ENCODE results near the gene NADSYN1. TPM values are rescaled to one million over a fixed set of nuclear protein-coding genes. Genes with fewer than 3 reads are reported as not detected.

Gene NADSYN1
- total RNA-seq, 1 experiment from 2014 or later: 35.5 TPM

- H3K4me1 ChIP-seq (ENCODE audit: insufficient read depth, low read length, poor library complexity, severe bottlenecking): no peaks in the 10 kb centered on the region
- CTCF ChIA-PET: no interaction called here
- POLR2A ChIA-PET (ENCODE audit: low non-redundant PET): no interaction called here
- H3K4me3 ChIP-seq (ENCODE audit: low read depth, low read length, poor library complexity, severe bottlenecking): no peak overlapping the region
- no peak overlapping the region for H3K27ac ChIP-seq (ENCODE audit: low read depth, low read length, poor library complexity, severe bottlenecking)
- no peak for DNase-seq (ENCODE audit: low spot score)
- no peaks in the 10 kb centered on the region for H3K36me3 ChIP-seq (ENCODE audit: insufficient read depth, low read length, poor library complexity, severe bottlenecking)
- intact Hi-C loops (cut with micrococcal nuclease; ENCODE audit: unreplicated experiment): no loop called here
- no TSS peak for BruUV-seq (replicated peaks)
- TF ChIP-seq, protein P1, sequence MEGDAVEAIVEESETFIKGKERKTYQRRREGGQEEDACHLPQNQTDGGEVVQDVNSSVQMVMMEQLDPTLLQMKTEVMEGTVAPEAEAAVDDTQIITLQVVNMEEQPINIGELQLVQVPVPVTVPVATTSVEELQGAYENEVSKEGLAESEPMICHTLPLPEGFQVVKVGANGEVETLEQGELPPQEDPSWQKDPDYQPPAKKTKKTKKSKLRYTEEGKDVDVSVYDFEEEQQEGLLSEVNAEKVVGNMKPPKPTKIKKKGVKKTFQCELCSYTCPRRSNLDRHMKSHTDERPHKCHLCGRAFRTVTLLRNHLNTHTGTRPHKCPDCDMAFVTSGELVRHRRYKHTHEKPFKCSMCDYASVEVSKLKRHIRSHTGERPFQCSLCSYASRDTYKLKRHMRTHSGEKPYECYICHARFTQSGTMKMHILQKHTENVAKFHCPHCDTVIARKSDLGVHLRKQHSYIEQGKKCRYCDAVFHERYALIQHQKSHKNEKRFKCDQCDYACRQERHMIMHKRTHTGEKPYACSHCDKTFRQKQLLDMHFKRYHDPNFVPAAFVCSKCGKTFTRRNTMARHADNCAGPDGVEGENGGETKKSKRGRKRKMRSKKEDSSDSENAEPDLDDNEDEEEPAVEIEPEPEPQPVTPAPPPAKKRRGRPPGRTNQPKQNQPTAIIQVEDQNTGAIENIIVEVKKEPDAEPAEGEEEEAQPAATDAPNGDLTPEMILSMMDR (conservative IDR thresholded peaks at IDR 0.05; ENCODE audit: low read depth, low read length): no peak
- TF ChIP-seq EZH2 (IDR thresholded peaks at IDR 0.05; ENCODE audit: borderline replicate concordance, low read depth, low read length, poor library complexity, severe bottlenecking): no peak
- H3K9me3 ChIP-seq (ENCODE audit: low read depth, low read length, poor library complexity, severe bottlenecking): no peaks in the 10 kb centered on the region
- H3K27me3 ChIP-seq (replicated peaks; ENCODE audit: insufficient read depth, low read depth, low read length, poor library complexity): no peaks in the 10 kb centered on the region
These were observed 92.5 kb downstream of the NADSYN1 start for GRCh38 chr11:71545405-71545966.

GRCh38 chr11:71548120-71548519, 95.1 kb downstream of the NADSYN1 start, which contains the start of gene KRTAP5-9:
Gene KRTAP5-9 (plus strand): TSS chr11:71548420. CDS start chr11:71548658, 238 bp downstream.
- no peak for DNase-seq (ENCODE audit: low spot score)
- Histone ChIP-seq H3K27ac (ENCODE audit: low read depth, low read length, poor library complexity, severe bottlenecking) (no peak within 1 kb of the TSS), H3K9me3 (ENCODE audit: low read depth, low read length, poor library complexity, severe bottlenecking) (no peaks in the 10 kb centered on the region), H3K27me3 (replicated peaks; ENCODE audit: insufficient read depth, low read depth, low read length, poor library complexity) (no peaks in the 10 kb centered on the region), H3K4me1 (ENCODE audit: insufficient read depth, low read length, poor library complexity, severe bottlenecking) (no peaks in the 10 kb centered on the region), H3K36me3 (ENCODE audit: insufficient read depth, low read length, poor library complexity, severe bottlenecking) (no peaks in the 10 kb centered on the region), H3K4me3 (ENCODE audit: low read depth, low read length, poor library complexity, severe bottlenecking) (no peak within 1 kb of the TSS)
- no TSS peak for BruUV-seq (replicated peaks)
- POLR2A ChIA-PET (ENCODE audit: low non-redundant PET): no interaction called here
- CTCF ChIA-PET: no interaction called here
- intact Hi-C loops (cut with micrococcal nuclease; ENCODE audit: unreplicated experiment): no loop called here
- no peak for TF ChIP-seq EZH2 (IDR thresholded peaks at IDR 0.05; ENCODE audit: borderline replicate concordance, low read depth, low read length, poor library complexity, severe bottlenecking)
- TF ChIP-seq, protein P1 (conservative IDR thresholded peaks at IDR 0.05; ENCODE audit: low read depth, low read length): no peak

DNA sequence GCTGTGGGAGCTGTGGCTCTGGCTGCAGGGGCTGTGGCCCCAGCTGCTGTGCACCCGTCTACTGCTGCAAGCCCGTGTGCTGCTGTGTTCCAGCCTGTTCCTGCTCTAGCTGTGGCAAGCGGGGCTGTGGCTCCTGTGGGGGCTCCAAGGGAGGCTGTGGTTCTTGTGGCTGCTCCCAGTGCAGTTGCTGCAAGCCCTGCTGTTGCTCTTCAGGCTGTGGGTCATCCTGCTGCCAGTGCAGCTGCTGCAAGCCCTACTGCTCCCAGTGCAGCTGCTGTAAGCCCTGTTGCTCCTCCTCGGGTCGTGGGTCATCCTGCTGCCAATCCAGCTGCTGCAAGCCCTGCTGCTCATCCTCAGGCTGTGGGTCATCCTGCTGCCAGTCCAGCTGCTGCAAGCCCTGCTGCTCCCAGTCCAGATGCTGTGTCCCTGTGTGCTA, 95.7 kb downstream of the NADSYN1 start:
- ChIA-PET CTCF (no interaction called here), POLR2A (ENCODE audit: low non-redundant PET) (no interaction called here)
- intact Hi-C loops (cut with micrococcal nuclease; ENCODE audit: unreplicated experiment): no loop called here
- Histone ChIP-seq H3K27me3 (replicated peaks; ENCODE audit: insufficient read depth, low read depth, low read length, poor library complexity) (no peaks in the 10 kb centered on the region), H3K4me1 (ENCODE audit: insufficient read depth, low read length, poor library complexity, severe bottlenecking) (no peaks in the 10 kb centered on the region), H3K9me3 (ENCODE audit: low read depth, low read length, poor library complexity, severe bottlenecking) (no peaks in the 10 kb centered on the region), H3K4me3 (ENCODE audit: low read depth, low read length, poor library complexity, severe bottlenecking) (no peak overlapping the region), H3K27ac (ENCODE audit: low read depth, low read length, poor library complexity, severe bottlenecking) (no peak overlapping the region), H3K36me3 (ENCODE audit: insufficient read depth, low read length, poor library complexity, severe bottlenecking) (no peaks in the 10 kb centered on the region)
- TF ChIP-seq, protein P1 (conservative IDR thresholded peaks at IDR 0.05; ENCODE audit: low read depth, low read length): no peak
- TF ChIP-seq EZH2 (IDR thresholded peaks at IDR 0.05; ENCODE audit: borderline replicate concordance, low read depth, low read length, poor library complexity, severe bottlenecking): no peak
- no TSS peak for BruUV-seq (replicated peaks)
- DNase-seq (ENCODE audit: low spot score): no peak

Small RNA genes lying within 50 kb of the gene (microRNA-seq; reads per million reads assigned to microRNA genes)
- gene MIR6754: not detected

Other genes starting within 250 kb of the NADSYN1 start
- gene SHANK2, start 200.6 kb upstream of the NADSYN1 start, total RNA-seq (2021): 0.71 and 0.81 TPM in 2 replicates
- gene DHCR7, start 4.8 kb upstream of the NADSYN1 start, total RNA-seq (2021): 271 and 286 TPM in 2 replicates
- gene KRTAP5-7, start 74.1 kb downstream of the NADSYN1 start, total RNA-seq (2021): not detected in 2 replicates
- gene KRTAP5-8, start 84.8 kb downstream of the NADSYN1 start, total RNA-seq (2021): not detected in 2 replicates
- gene KRTAP5-9, start 95.2 kb downstream of the NADSYN1 start, total RNA-seq (2021): not detected in 2 replicates
- gene KRTAP5-10, start 112.4 kb downstream of the NADSYN1 start, total RNA-seq (2021): not detected in 2 replicates
- not detected in 2 replicates for gene KRTAP5-11, start 129.7 kb downstream of the NADSYN1 start, total RNA-seq (2021)